DMS 273 (cell line): ENCODE measurements around the gene MICALL1.
A peak's percentile ranks its signal among the peaks of the same experiment; 100 is the strongest.
"Not testable (repeated sequence)": the region's sequence is repeated elsewhere in the genome, so short reads cannot be mapped to it uniquely, and the experiment has no call there.

Experiments
- DNase-seq: peaks from one replicate; lab custom pipeline; 2025; ENCODE audit not compliant: unreplicated experiment; lab: John Stamatoyannopoulos, UW

The MICALL1 gene

GRCh38 chr22:37957232-37957631, 51.1 kb downstream of the MICALL1 start:
- DNase-seq = no peak

GRCh38 chr22:37959231-37959825, 53.2 kb downstream of the MICALL1 start:
- DNase-seq = no peak

GRCh38 chr22:37961062-37961461, 55.0 kb downstream of the MICALL1 start:
- DNase-seq = no peak

GRCh38 chr22:37965940-37966664, 60.0 kb downstream of the MICALL1 start:
- DNase-seq = no peak

- no peak for DNase-seq
Measured at GRCh38 chr22:37967147-37967546, 61.0 kb downstream of the MICALL1 start.

- no peak for DNase-seq
Measured at GRCh38 chr22:37967637-37968451, 61.7 kb downstream of the MICALL1 start.

GRCh38 chr22:37968452-37969251, 62.6 kb downstream of the MICALL1 start:
- no peak for DNase-seq

GRCh38 chr22:37970864-37971263, 64.8 kb downstream of the MICALL1 start:
- no peak for DNase-seq

GRCh38 chr22:37971475-37972434, 65.7 kb downstream of the MICALL1 start:
- peak; percentile 24 for DNase-seq

GRCh38 chr22:37972527-37972926, 66.4 kb downstream of the MICALL1 start:
- DNase-seq = peak; percentile 74

GRCh38 chr22:37973271-37974170, 67.4 kb downstream of the MICALL1 start:
- DNase-seq = no peak

- no peak for DNase-seq
Measured at GRCh38 chr22:37975153-37975552, 69.1 kb downstream of the MICALL1 start.

- not testable (repeated sequence) for DNase-seq
Measured at GRCh38 chr22:37976022-37976421, 69.9 kb downstream of the MICALL1 start.

- DNase-seq = no peak
Measured at GRCh38 chr22:37976547-37976946, 70.5 kb downstream of the MICALL1 start.

- DNase-seq = no peak
Measured at GRCh38 chr22:37979782-37980181, 73.7 kb downstream of the MICALL1 start.

GRCh38 chr22:37981282-37982011, 75.3 kb downstream of the MICALL1 start:
- DNase-seq = no peak

GRCh38 chr22:37982151-37982785, 76.2 kb downstream of the MICALL1 start:
- no peak for DNase-seq
